HCT116 (cell line): Measurements from ENCODE around the gene ZNF341. TPM values are rescaled to one million over a fixed set of nuclear protein-coding genes. Genes with fewer than 3 reads are reported as not detected.
"Not testable (repeated sequence)": the region's sequence is repeated elsewhere in the genome, so short reads cannot be mapped to it uniquely, and the experiment has no call there.

Experiments
- ATAC-seq: fragments of 200-7000 bp; cut with Tn5 transposase; 2 replicates; pipeline ENCODE4 v1.9.1; 2020; ENCODE audit warnings: mild to moderate bottlenecking, moderate library complexity
- BruUV-seq: library from RNA; stranded (reverse); fragments of 400-500 nt; replicated peaks from 2 replicates; lab custom pipeline; 2021; lab: Mats Ljungman, UMichigan
- CTCF ChIA-PET: fragments of 300-600 bp; sonication (Branson Sonifier 250); formaldehyde crosslinking; loops from one replicate; lab custom pipeline; 2021; ENCODE audit warnings: antibody characterized with exemption; lab: Charles Lee
- POLR2A ChIA-PET: fragments of 300-600, 350-600 bp; sonication (Branson Sonifier 250); formaldehyde crosslinking; loops from one replicate; lab custom pipeline; 2021; ENCODE audit warnings: antibody characterized with exemption; lab: Charles Lee
- RAD21 ChIA-PET, 2 experiments: fragments of 300-600 bp; sonication (Branson Sonifier 250); formaldehyde crosslinking; loops; one replicate each; lab custom pipeline; 2023; ENCODE audit warnings: low total read pairs in 2 of 2; ENCODE audit not compliant: uncharacterized antibody in 2 of 2, unreplicated experiment in 2 of 2, low non-redundant PET in 1 of 2; lab: Charles Lee
- DNase-seq: peaks from one replicate; pipeline ENCODE4 v3.0.0-alpha.2; 2010; ENCODE audit warnings: low read depth, low spot score
- H2AFZ ChIP-seq: fragments of 200-600 bp; shearing (Covaris generic), sonication (generic); 2 replicates; pipeline ENCODE4 v1.6.1; 2017; ENCODE audit warnings: low read depth, mixed run types, mixed read lengths, antibody characterized with exemption, low read length; ENCODE audit not compliant: poor library complexity, severe bottlenecking
- H3K27ac ChIP-seq: 2 replicates; pipeline ENCODE4 v1.5.1; 2012; ENCODE audit warnings: low read depth, low read length
- H3K27me3 ChIP-seq: fragments of 200-600 bp; sonication (generic); 2 replicates; pipeline ENCODE4 v1.6.1; 2016; ENCODE audit warnings: mixed run types, low read length, mixed read lengths; ENCODE audit not compliant: insufficient read depth
- H3K36me3 ChIP-seq, 2 experiments: fragments of 200-500 bp in 1 of 2; fragments of 200-600 bp in 1 of 2; sonication (Bioruptor generic) in 1 of 2; sonication (generic) in 1 of 2; 2 replicates each; pipeline versions ENCODE4 v1.5.1 to v1.6.1; 2014 to 2016; ENCODE audit warnings: low read length in 2 of 2, inconsistent platforms in 1 of 2, mixed read lengths in 1 of 2, mixed run types in 1 of 2; ENCODE audit not compliant: insufficient read depth in 2 of 2, control insufficient read depth in 1 of 2
- H3K4me1 ChIP-seq, 2 experiments: fragments of 200-600 bp in 1 of 2; sonication (generic) in 1 of 2; 2 replicates each; pipeline versions ENCODE4 v1.5.1 to v1.6.1; 2012 to 2017; ENCODE audit warnings: low read length in 2 of 2, inconsistent platforms in 1 of 2, mild to moderate bottlenecking in 1 of 2, mixed read lengths in 1 of 2, mixed run types in 1 of 2, moderate library complexity in 1 of 2; ENCODE audit not compliant: insufficient read depth in 2 of 2, control insufficient read depth in 1 of 2
- H3K4me2 ChIP-seq: fragments of 200-600 bp; sonication (generic); 2 replicates; pipeline ENCODE4 v1.6.1; 2017; ENCODE audit warnings: mixed run types, low read length, mixed read lengths
- H3K4me3 ChIP-seq, 2 experiments: fragments of 200-600 bp in 1 of 2; sonication (generic) in 1 of 2; replicated peaks in 1 of 2; 2 replicates each; pipeline ENCODE4 v1.5.1; 2011 to 2016; ENCODE audit warnings: low read length in 2 of 2, control low read depth in 1 of 2, low read depth in 1 of 2, mild to moderate bottlenecking in 1 of 2, mixed read lengths in 1 of 2, mixed run types in 1 of 2
- H3K79me2 ChIP-seq: fragments of 200-600 bp; sonication (generic); 2 replicates; pipeline ENCODE4 v1.6.1; 2017; ENCODE audit warnings: mild to moderate bottlenecking, mixed run types, low read length, moderate library complexity, mixed read lengths; ENCODE audit not compliant: insufficient read depth
- H3K9ac ChIP-seq: fragments of 200-600 bp; sonication (generic); 2 replicates; pipeline ENCODE4 v1.6.1; 2016; ENCODE audit warnings: low read length, mixed read lengths
- H3K9me2 ChIP-seq: fragments of 200-600 bp; sonication (generic), shearing (Covaris generic); 2 replicates; pipeline ENCODE4 v1.6.1; 2017; ENCODE audit warnings: mixed run types, mild to moderate bottlenecking, moderate library complexity; ENCODE audit not compliant: insufficient read depth
- H3K9me3 ChIP-seq, 2 experiments: fragments of 200-500 bp in 1 of 2; fragments of 200-600 bp in 1 of 2; sonication (Bioruptor generic) in 1 of 2; sonication (generic) in 1 of 2; 2 replicates each; pipeline ENCODE4 v1.6.1; 2014 to 2017; ENCODE audit warnings: low read length in 2 of 2, mixed read lengths in 2 of 2, inconsistent platforms in 1 of 2, low read depth in 1 of 2, mild to moderate bottlenecking in 1 of 2, mixed run types in 1 of 2, moderate library complexity in 1 of 2; ENCODE audit not compliant: control insufficient read depth in 1 of 2, insufficient read depth in 1 of 2
- H4K20me1 ChIP-seq: fragments of 200-600 bp; sonication (generic), shearing (Covaris generic); 2 replicates; pipeline ENCODE4 v1.6.1; 2017; ENCODE audit warnings: mixed run types, mild to moderate bottlenecking, moderate library complexity; ENCODE audit not compliant: insufficient read depth
- CBX3 ChIP-seq: IDR thresholded peaks from 2 replicates; pipeline ENCODE4 v1.6.1; 2012; ENCODE audit warnings: low read depth
- JUND ChIP-seq: IDR thresholded peaks from 2 replicates; pipeline ENCODE4 v1.6.1; 2012
- SRF ChIP-seq: IDR thresholded peaks from 2 replicates; pipeline ENCODE4 v1.6.1; 2012; ENCODE audit warnings: low read depth
- ZNF274 ChIP-seq: fragments of 200-500 bp; sonication (Bioruptor generic); IDR thresholded peaks from 2 replicates; pipeline ENCODE4 v1.6.1; 2014; ENCODE audit warnings: mild to moderate bottlenecking, low read depth, low read length, inconsistent platforms
- intact Hi-C: fragments of 100-400 bp; cut with micrococcal nuclease; formaldehyde crosslinking; loops from 2 replicates; pipeline ENCODE4 v1.10.0; 2022
- total RNA-seq: library from RNA; stranded (reverse); gene quantifications from one replicate; pipeline ENCODE4 v1.2.1, GENCODE V29; 2021; ENCODE audit not compliant: unreplicated experiment

Gene ZNF341
- total RNA-seq, 1 experiment from 2014 or later, result 4.9 TPM

GRCh38 chr20:33753763-33754162 lies 22.0 kb downstream of the ZNF341 start:
- ATAC-seq, result no peak
- POLR2A ChIA-PET, result no interaction called here
- CTCF ChIA-PET, result no interaction called here

GRCh38 chr20:33755936-33756490 lies 24.2 kb downstream of the ZNF341 start:
- POLR2A ChIA-PET, H3K79me2 ChIP-seq, H3K27me3 ChIP-seq, H4K20me1 ChIP-seq, H3K27ac ChIP-seq, H3K4me2 ChIP-seq, H2AFZ ChIP-seq, BruUV-seq, intact Hi-C loops, H3K9me3 ChIP-seq, ATAC-seq, H3K4me3 ChIP-seq, CTCF ChIA-PET, H3K4me1 ChIP-seq, DNase-seq, H3K9ac ChIP-seq, H3K9me2 ChIP-seq, RAD21 ChIA-PET: not testable (repeated sequence)
- peaks cover 0 to 19% of the 10 kb centered on the region in 2 experiments; a peak in 1 of 4 replicates for H3K36me3 ChIP-seq

More at GRCh38 chr20:33753763-33754162, 22.0 kb downstream of the ZNF341 start:
- intact Hi-C loops, result no loop called here
- no peak overlapping the region for H3K27ac ChIP-seq
- no peaks in the 10 kb centered on the region for H3K4me1 ChIP-seq
- no peak overlapping the region for H2AFZ ChIP-seq
- no peaks in the 10 kb centered on the region for H4K20me1 ChIP-seq
- RAD21 ChIA-PET, result no interaction called here
- H3K9me3 ChIP-seq, result no peaks in the 10 kb centered on the region
- H3K9me2 ChIP-seq, result no peaks in the 10 kb centered on the region
- H3K4me2 ChIP-seq, result no peak overlapping the region
- H3K9ac ChIP-seq, result no peak overlapping the region
- H3K36me3 ChIP-seq, result peaks cover 0 to 19% of the 10 kb centered on the region in 2 experiments; a peak in 1 of 4 replicates
- no peak for DNase-seq
- H3K79me2 ChIP-seq, result no peaks in the 10 kb centered on the region
- no peak overlapping the region for H3K4me3 ChIP-seq
- H3K27me3 ChIP-seq, result no peaks in the 10 kb centered on the region
- BruUV-seq, result no TSS peak
- TF ChIP-seq CBX3 (no peak), SRF (no peak), JUND (no peak), ZNF274 (no peak)
